ENCODE data around the gene AFF3.

DNA sequence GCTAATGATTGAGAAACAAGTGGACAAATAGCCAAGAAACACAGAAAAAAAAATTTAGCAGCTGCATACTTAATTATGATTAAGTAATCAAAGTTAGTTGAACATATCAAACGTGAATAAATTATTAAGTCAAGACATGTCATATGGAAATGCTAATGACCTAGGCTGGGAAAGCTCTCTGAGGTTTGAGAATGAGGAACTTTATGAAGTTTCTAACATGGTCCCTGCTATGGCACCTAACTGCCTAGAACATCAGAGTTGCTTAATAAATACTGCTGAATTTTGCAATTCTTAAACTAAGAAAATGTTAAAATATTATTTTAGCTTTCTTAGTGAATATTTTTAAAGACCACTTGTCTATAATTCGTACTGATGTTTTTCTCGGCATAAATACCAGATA, 99.8 kb downstream of the AFF3 start:
- no peak for TF ChIP-seq POLR2A (IDR thresholded peaks at IDR 0.05)
- TF ChIP-seq, protein P1, sequence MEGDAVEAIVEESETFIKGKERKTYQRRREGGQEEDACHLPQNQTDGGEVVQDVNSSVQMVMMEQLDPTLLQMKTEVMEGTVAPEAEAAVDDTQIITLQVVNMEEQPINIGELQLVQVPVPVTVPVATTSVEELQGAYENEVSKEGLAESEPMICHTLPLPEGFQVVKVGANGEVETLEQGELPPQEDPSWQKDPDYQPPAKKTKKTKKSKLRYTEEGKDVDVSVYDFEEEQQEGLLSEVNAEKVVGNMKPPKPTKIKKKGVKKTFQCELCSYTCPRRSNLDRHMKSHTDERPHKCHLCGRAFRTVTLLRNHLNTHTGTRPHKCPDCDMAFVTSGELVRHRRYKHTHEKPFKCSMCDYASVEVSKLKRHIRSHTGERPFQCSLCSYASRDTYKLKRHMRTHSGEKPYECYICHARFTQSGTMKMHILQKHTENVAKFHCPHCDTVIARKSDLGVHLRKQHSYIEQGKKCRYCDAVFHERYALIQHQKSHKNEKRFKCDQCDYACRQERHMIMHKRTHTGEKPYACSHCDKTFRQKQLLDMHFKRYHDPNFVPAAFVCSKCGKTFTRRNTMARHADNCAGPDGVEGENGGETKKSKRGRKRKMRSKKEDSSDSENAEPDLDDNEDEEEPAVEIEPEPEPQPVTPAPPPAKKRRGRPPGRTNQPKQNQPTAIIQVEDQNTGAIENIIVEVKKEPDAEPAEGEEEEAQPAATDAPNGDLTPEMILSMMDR (IDR thresholded peaks at IDR 0.05): no peak
